ENCODE results near the gene TIMP3.

The TIMP3 gene

GRCh38 chr22:32788904-32789624 lies 12.4 kb upstream of the TIMP3 start:
- DNase-seq, result no peak

- no peak for DNase-seq
Observed at GRCh38 chr22:32789797-32790620, 11.5 kb upstream of the TIMP3 start.

GRCh38 chr22:32791056-32791455 lies 10.4 kb upstream of the TIMP3 start:
- DNase-seq, result no peak

- DNase-seq, result no peak
Observed at GRCh38 chr22:32791485-32791884, 10.0 kb upstream of the TIMP3 start.

GRCh38 chr22:32793589-32793988 lies 7.9 kb upstream of the TIMP3 start:
- no peak for DNase-seq

GRCh38 chr22:32794449-32795213 lies 6.9 kb upstream of the TIMP3 start:
- DNase-seq, result no peak

GRCh38 chr22:32795214-32795596 lies 6.3 kb upstream of the TIMP3 start:
- DNase-seq, result no peak

GRCh38 chr22:32796865-32797573 lies 4.5 kb upstream of the TIMP3 start:
- DNase-seq, result peak; percentile 49

- DNase-seq, result no peak
Observed at GRCh38 chr22:32799496-32799895, 2.0 kb upstream of the TIMP3 start.

- no peak for DNase-seq
Observed at GRCh38 chr22:32800158-32800882, 1.2 kb upstream of the TIMP3 start.

- DNase-seq, result peak; percentile 5
Observed at GRCh38 chr22:32800994-32801536, 440 bp upstream of the TIMP3 start.

GRCh38 chr22:32802237-32802765 lies 796 bp downstream of the TIMP3 start:
- no peak for DNase-seq

- DNase-seq, result no peak
Observed at GRCh38 chr22:32803020-32803737, 1.7 kb downstream of the TIMP3 start.

GRCh38 chr22:32803738-32804435 lies 2.4 kb downstream of the TIMP3 start:
- no peak for DNase-seq

GRCh38 chr22:32804531-32805360 lies 3.2 kb downstream of the TIMP3 start:
- DNase-seq, result no peak

- DNase-seq, result no peak
Observed at GRCh38 chr22:32805361-32805881, 3.9 kb downstream of the TIMP3 start.

GRCh38 chr22:32806296-32806695 lies 4.8 kb downstream of the TIMP3 start:
- no peak for DNase-seq

GRCh38 chr22:32808038-32808445 lies 6.5 kb downstream of the TIMP3 start:
- DNase-seq, result no peak
